GM19468 (cell line): ENCODE measurements around the gene C5orf47.

ENCODE experiments used
- ATAC-seq: cut with Tn5 transposase; IDR thresholded peaks from one replicate; pipeline ENCODE4 v1.9.1; 2021; ENCODE audit warnings: mild to moderate bottlenecking, moderate library complexity, moderate number of reproducible peaks; ENCODE audit not compliant: unreplicated experiment; ENCODE audit errors: extremely low read depth

Gene C5orf47

DNA sequence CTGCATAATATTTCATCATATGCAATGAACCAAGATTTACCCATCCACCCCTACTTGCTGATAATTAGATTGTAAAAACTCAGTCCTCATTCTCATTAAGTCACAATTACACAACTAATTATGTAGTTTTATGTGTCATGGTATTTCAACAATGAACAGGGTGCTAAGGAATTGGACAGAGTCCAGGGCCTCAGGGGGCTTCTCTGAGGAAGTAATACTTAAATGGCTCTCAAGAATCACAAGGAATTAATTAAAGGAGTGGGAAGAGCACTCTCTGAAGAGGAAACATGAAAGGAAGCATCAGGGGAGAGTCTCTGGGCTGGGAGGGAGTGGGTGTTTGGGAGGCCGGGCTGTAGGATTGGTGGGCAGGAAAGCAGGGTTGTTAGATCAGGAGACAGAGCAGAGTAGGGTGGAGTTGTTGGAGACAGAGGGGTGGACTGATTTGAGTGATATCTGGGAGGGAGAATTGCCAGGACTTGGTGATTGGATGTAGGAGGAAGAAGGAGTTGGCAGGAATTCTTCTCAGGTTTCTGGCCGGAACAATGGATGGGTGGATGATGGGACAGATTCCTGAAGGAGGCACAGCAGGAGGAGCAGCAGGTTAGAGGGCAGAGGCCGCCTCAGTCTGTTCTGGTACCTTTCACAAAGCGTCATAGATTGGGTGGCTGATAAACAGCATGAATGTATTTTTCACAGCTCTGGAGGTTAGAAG lies 33.6 kb downstream of the C5orf47 start:
- ATAC-seq, result no peak

DNA sequence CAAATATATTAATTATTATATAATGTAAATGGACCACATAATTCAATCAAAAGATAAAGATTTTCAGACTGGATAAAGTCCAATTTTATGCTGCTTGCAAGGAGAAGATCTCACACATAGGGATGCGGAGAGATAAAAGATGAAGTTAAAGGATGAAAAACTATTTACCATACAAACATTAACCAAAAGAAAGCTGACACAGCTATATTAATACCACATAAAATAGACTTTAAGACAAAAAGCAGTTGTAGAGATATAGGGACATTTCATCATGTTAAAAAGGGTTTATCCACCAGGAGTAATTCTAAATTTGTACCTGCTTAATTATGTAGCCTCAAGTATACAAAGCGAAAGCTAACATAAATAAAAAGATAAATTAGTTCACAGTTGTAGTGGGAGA lies 41.3 kb downstream of the C5orf47 start:
- no peak for ATAC-seq

DNA sequence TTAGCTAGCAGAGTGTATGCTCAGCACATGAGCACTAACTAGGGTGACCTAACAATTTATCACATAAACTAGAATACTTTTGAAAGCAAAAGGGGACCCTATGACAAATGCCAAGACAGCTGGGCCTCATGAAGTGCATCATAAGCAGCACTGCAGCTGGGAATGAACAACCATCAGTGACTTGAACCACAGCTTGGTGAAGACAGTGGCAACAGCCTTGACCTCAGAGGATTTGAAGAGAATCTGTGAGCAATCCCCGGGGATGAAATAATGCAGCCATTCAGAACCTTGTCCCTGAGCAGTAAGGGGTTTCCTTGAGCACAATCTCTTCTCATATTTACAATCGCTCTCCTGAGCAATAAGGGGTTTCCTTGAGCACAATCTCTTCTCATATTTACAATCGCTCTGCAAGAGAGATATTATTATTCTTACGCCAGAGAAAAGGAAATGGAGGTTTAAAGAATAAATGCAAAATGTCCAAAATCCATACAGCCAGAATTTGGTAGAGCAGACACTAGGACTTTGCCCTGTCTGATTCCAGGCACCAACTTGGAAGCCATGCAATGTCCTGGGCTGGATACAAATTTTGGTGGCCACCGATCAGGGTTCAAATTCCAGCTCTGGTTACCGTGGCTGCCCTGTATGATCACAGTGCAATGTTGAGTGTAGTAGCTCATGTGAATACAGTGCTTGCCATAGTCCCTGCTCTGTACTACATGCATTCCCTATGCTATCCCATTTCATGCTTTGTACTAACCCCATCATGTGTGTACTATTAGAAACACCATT lies 55.7 kb downstream of the C5orf47 start:
- no peak for ATAC-seq

DNA sequence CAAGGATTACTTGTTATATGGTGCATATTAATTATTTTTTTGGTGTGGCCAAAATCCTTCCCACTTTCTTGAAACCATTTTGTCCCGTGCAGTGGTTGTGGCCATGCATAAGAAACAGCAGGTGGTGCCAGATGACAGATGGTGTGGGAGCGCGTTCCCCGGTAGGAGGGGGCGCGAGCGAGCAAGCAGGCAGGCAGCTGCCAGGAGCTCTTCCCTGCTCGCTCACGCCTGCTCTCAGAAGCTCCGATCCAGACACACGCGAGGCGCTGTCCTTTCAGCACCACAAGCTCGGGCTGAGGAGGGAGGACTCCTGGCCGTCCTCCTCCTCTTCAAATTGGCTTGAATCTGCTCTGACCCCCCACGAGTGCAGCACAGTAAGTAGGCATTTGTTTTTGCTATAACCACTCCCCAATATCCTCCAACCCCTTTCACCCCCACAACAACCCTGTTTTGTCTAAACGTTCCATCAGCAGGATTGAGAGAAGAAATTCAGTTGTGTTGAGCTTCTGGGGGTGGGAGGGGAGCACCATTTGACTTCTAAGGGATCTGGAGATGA lies 56.6 kb downstream of the C5orf47 start, which contains the start of gene NSG2:
TSS of gene NSG2 (plus strand) at position 237 of the 556 bp plus-strand sequence. CDS start 1,050 bp downstream, outside the sequence.
- no peak for ATAC-seq

DNA sequence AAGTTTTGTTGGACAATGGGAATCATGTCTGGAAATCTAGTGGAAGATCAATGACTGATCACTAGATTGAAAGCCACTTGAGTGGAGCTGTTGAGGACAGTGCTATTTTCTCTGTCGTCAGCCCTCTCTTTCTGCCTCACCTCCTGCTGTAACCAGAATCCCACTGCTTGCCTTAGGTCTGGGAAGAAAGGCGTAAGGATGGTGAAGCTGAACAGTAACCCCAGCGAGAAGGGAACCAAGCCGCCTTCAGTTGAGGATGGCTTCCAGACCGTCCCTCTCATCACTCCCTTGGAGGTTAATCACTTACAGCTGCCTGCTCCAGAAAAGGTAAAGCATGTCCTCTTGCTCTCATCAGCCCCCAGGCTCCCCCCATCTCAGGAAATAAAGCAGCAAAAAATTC lies 57.6 kb downstream of the C5orf47 start:
- ATAC-seq, result no peak

DNA sequence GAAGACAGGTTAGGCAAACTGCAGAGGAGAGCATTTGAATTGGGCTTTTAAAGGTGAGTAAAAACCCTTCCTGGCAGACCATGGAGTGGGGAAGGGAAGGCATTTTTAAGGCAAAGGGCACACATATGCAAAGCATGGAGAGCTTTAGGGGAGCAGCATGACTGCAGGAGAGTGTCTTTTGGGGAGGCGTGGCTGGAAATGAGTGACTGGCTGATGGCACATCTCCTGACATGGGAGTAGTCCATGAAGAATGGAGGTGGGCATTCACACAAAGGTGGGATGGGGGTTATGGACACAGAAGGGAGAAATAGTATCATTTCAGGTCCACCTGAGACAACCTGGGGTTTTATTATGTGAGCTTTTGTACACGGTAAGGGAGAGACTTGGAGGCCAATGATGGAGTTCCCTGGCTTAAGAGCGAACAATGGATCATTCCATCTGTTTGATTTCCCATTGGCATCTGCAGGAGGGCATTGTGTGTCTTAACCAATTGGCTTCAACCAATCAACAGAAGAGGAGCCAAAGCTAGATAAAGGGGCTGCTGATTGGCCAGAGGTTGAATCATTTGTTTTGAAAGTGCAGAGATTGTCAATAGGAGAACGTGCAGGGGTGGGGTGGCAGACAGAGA lies 58.6 kb downstream of the C5orf47 start:
- ATAC-seq, result no peak

DNA sequence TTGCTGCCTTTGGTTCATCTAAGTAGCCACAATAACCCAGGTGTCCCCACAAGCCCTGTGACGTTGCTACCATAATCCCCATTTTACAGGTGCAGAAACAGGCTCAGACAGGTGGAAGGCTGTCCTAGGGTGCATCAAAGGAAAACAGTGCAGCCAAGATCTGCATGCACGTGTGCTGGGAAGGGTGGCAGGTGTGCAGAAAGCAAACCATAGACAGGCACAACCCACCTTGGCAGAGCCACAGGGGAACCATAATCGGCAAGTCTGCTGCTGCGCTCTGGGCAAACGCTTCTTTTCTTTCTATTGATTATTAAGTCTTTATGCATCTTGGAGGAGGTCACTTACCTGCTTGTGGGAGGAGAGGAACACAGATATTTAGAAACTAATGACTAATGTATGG lies 63.7 kb downstream of the C5orf47 start:
- no peak for ATAC-seq

DNA sequence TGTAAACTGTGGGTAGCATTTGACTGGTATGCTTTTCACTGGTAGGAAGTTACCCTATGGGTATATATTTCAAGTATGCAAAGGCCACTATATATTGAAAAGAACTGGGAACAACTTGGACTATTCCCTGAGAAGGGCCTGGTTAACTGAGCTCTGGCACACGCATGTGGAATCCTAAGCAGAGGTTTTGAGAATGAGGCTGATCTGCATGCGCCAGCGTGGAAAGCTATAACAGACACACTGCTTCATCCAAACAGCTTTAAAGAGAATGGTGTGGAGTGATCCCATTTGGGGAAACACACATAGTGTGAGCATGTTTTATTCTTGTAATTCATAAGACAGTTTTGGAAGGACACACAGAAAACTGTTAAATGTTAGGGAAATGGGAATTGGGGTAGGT lies 64.9 kb downstream of the C5orf47 start:
- ATAC-seq, result no peak
